CD4-positive, alpha-beta T cell treated with Interleukin-6 for 4 hours (primary cell): Measurements from ENCODE around the gene PIK3R6.

Source experiments
- DNase-seq: peaks from one replicate; pipeline ENCODE4 v3.0.0-alpha.2; 2020; ENCODE audit warnings: mixed read lengths

The PIK3R6 gene

GRCh38 chr17:8792646-8793045, 74.8 kb downstream of the PIK3R6 start:
- no peak for DNase-seq

GRCh38 chr17:8791910-8792270, 75.6 kb downstream of the PIK3R6 start:
- no peak for DNase-seq

- DNase-seq, result no peak
These were observed 76.1 kb downstream of the PIK3R6 start for GRCh38 chr17:8791248-8791909.

- no peak for DNase-seq
These were observed 77.7 kb downstream of the PIK3R6 start for GRCh38 chr17:8789743-8790142.

GRCh38 chr17:8788998-8789397, 78.5 kb downstream of the PIK3R6 start:
- DNase-seq, result no peak

GRCh38 chr17:8785547-8786413, 81.7 kb downstream of the PIK3R6 start:
- DNase-seq, result peak; percentile 70

- no peak for DNase-seq
These were observed 85.3 kb downstream of the PIK3R6 start for GRCh38 chr17:8782176-8782575.

- no peak for DNase-seq
These were observed 85.7 kb downstream of the PIK3R6 start for GRCh38 chr17:8781776-8782175.

GRCh38 chr17:8776881-8777280, 90.6 kb downstream of the PIK3R6 start:
- DNase-seq, result no peak

- DNase-seq, result no peak
These were observed 91.2 kb downstream of the PIK3R6 start for GRCh38 chr17:8776248-8776647.

- DNase-seq, result no peak
These were observed 100.7 kb downstream of the PIK3R6 start for GRCh38 chr17:8766731-8767130.

GRCh38 chr17:8762012-8762411, 105.5 kb downstream of the PIK3R6 start:
- no peak for DNase-seq

- no peak for DNase-seq
These were observed 109.3 kb downstream of the PIK3R6 start, which contains the start of gene SPDYE4 for GRCh38 chr17:8758137-8758596. SPDYE4 (minus strand) TSS chr17:8758546; CDS start chr17:8758382, 164 bp downstream.

GRCh38 chr17:8757189-8757588, 110.3 kb downstream of the PIK3R6 start:
- DNase-seq, result no peak

GRCh38 chr17:8755590-8756255, 111.8 kb downstream of the PIK3R6 start:
- DNase-seq, result no peak

GRCh38 chr17:8754890-8755289, 112.6 kb downstream of the PIK3R6 start:
- no peak for DNase-seq

- DNase-seq, result no peak
These were observed 113.5 kb downstream of the PIK3R6 start for GRCh38 chr17:8753976-8754440.

GRCh38 chr17:8753136-8753975, 114.1 kb downstream of the PIK3R6 start:
- DNase-seq, result no peak
